Neural progenitor cell (in vitro differentiated cells): ENCODE measurements around the gene EMP2. TPM values are rescaled to one million over a fixed set of nuclear protein-coding genes. Genes with fewer than 3 reads are reported as not detected.

ENCODE experiments used
- DNase-seq: peaks from one replicate; pipeline ENCODE4 v3.0.0-alpha.2; 2016; ENCODE audit warnings: low spot score
- H2AFZ ChIP-seq: fragments of 200-600 bp; sonication (generic); replicated peaks from 2 replicates; pipeline ENCODE4 v1.6.1; 2016; ENCODE audit warnings: antibody characterized with exemption
- H3F3A ChIP-seq: fragments of 200-600 bp; sonication (generic); 2 replicates; pipeline ENCODE4 v1.6.1; 2016; ENCODE audit warnings: antibody characterized with exemption, low read depth
- H3K27ac ChIP-seq: fragments of 200-600 bp; sonication (generic); 2 replicates; pipeline ENCODE4 v1.5.1; 2016; ENCODE audit warnings: mild to moderate bottlenecking
- H3K27me3 ChIP-seq: fragments of 200-600 bp; sonication (generic); 2 replicates; pipeline ENCODE4 v1.6.1; 2016; ENCODE audit warnings: mild to moderate bottlenecking, moderate library complexity
- H3K36me3 ChIP-seq: fragments of 200-600 bp; sonication (generic); 2 replicates; pipeline ENCODE4 v1.5.1; 2016
- H3K4me1 ChIP-seq: fragments of 200-600 bp; sonication (generic); 2 replicates; pipeline ENCODE4 v1.6.1; 2016; ENCODE audit warnings: mixed run types
- H3K4me2 ChIP-seq: fragments of 200-600 bp; sonication (generic); 2 replicates; pipeline ENCODE4 v1.6.1; 2016
- H3K4me3 ChIP-seq: fragments of 200-600 bp; sonication (generic); 2 replicates; pipeline ENCODE4 v1.5.1; 2016
- H3K79me2 ChIP-seq: fragments of 200-600 bp; sonication (generic); 2 replicates; pipeline ENCODE4 v1.6.1; 2016; ENCODE audit warnings: low read depth
- H3K9ac ChIP-seq: fragments of 200-600 bp; sonication (generic); 2 replicates; pipeline ENCODE4 v1.6.1; 2016
- H3K9me3 ChIP-seq: fragments of 200-600 bp; sonication (generic); 2 replicates; pipeline ENCODE4 v1.5.1; 2016; ENCODE audit warnings: low read depth
- H4K20me1 ChIP-seq: fragments of 200-600 bp; sonication (generic); 2 replicates; pipeline ENCODE4 v1.6.1; 2016; ENCODE audit warnings: low read depth
- H3K27ac Mint-ChIP-seq: 3 replicates; pipeline ENCODE4 v1.8.0; 2021; ENCODE audit warnings: mixed read lengths
- H3K27me3 Mint-ChIP-seq: 2 replicates; pipeline ENCODE4 v1.8.0; 2022; ENCODE audit warnings: low read depth, mild to moderate bottlenecking, inconsistent platforms, moderate library complexity, mixed read lengths; ENCODE audit not compliant: insufficient read depth
- H3K36me3 Mint-ChIP-seq: 3 replicates; pipeline ENCODE4 v1.8.0; 2021; ENCODE audit warnings: mixed read lengths
- H3K4me1 Mint-ChIP-seq: 3 replicates; pipeline ENCODE4 v1.8.0; 2021; ENCODE audit warnings: mixed read lengths
- H3K4me3 Mint-ChIP-seq: 3 replicates; pipeline ENCODE4 v1.8.0; 2021; ENCODE audit warnings: mild to moderate bottlenecking, moderate library complexity, mixed read lengths
- H3K9me3 Mint-ChIP-seq: 3 replicates; pipeline ENCODE4 v1.8.0; 2020; ENCODE audit warnings: mixed read lengths
- CTCF ChIP-seq: fragments of 200-600 bp; sonication (generic); IDR thresholded peaks from 2 replicates; pipeline ENCODE4 v1.5.1; 2017; ENCODE audit warnings: antibody characterized with exemption, mild to moderate bottlenecking
- EZH2 ChIP-seq: fragments of 200-600 bp; sonication (generic); IDR thresholded peaks from 2 replicates; pipeline ENCODE4 v1.6.1; 2017; ENCODE audit warnings: antibody characterized with exemption, mild to moderate bottlenecking, moderate library complexity
- EZH2phosphoT487 ChIP-seq: fragments of 200-600 bp; sonication (generic); IDR thresholded peaks from 2 replicates; pipeline ENCODE4 v1.6.1; 2017; ENCODE audit warnings: antibody characterized with exemption
- total RNA-seq: library from RNA; depleted of rRNA; stranded (reverse); fragments of >200 nt; gene quantifications from 2 replicates; pipeline ENCODE4 v1.2.3, GENCODE V29; 2015; ENCODE audit warnings: low replicate concordance

The EMP2 gene
- total RNA-seq, 1 donor from 2014 or later: 15.8 TPM

GRCh38 chr16:10531582-10531981 is 48.8 kb downstream of the EMP2 start:
- Histone ChIP-seq H3K27me3 (no peaks in the 10 kb centered on the region), H3K9ac (no peak overlapping the region), H3K79me2 (no peaks in the 10 kb centered on the region), H4K20me1 (no peaks in the 10 kb centered on the region), H3K36me3 (no peaks in the 10 kb centered on the region), H3K27ac (no peak overlapping the region), H2AFZ (no peak overlapping the region), H3K9me3 (no peaks in the 10 kb centered on the region), H3K4me1 (no peaks in the 10 kb centered on the region), H3K4me3 (no peak overlapping the region), H3K4me2 (no peak overlapping the region), H3F3A (no peaks in the 10 kb centered on the region)
- Mint-ChIP-seq H3K4me3 (no peak overlapping the region), H3K36me3 (peaks cover 7% of the 10 kb centered on the region), H3K4me1 (no peaks in the 10 kb centered on the region), H3K27ac (no peak overlapping the region), H3K27me3 (peaks cover under 1% of the 10 kb centered on the region), H3K9me3 (no peaks in the 10 kb centered on the region)
- no peak for DNase-seq
- no peak for TF ChIP-seq EZH2phosphoT487
- TF ChIP-seq EZH2: no peak
- no peak for TF ChIP-seq CTCF

GRCh38 chr16:10530685-10531084 is 49.7 kb downstream of the EMP2 start:
- H3K4me1 ChIP-seq: no peaks in the 10 kb centered on the region
- H3K4me3 ChIP-seq: no peak overlapping the region
- no peaks in the 10 kb centered on the region for H3K9me3 ChIP-seq
- H3K4me2 ChIP-seq: no peak overlapping the region
- H3K27me3 ChIP-seq: no peaks in the 10 kb centered on the region
- H3K27ac ChIP-seq: no peak overlapping the region
- no peaks in the 10 kb centered on the region for H4K20me1 ChIP-seq
- Mint-ChIP-seq H3K4me1 (no peaks in the 10 kb centered on the region), H3K27ac (no peak overlapping the region), H3K4me3 (no peak overlapping the region), H3K27me3 (no peaks in the 10 kb centered on the region), H3K9me3 (no peaks in the 10 kb centered on the region), H3K36me3 (peaks cover 7% of the 10 kb centered on the region)
- TF ChIP-seq EZH2: no peak
- TF ChIP-seq CTCF: no peak
- TF ChIP-seq EZH2phosphoT487: no peak
- no peaks in the 10 kb centered on the region for H3K79me2 ChIP-seq
- no peaks in the 10 kb centered on the region for H3F3A ChIP-seq
- H3K9ac ChIP-seq: no peak overlapping the region
- H2AFZ ChIP-seq: no peak overlapping the region
- no peak for DNase-seq
- no peaks in the 10 kb centered on the region for H3K36me3 ChIP-seq

- no peaks in the 10 kb centered on the region for H3K36me3 ChIP-seq
- H3K27ac ChIP-seq: no peak overlapping the region
- Mint-ChIP-seq H3K27ac (no peak overlapping the region), H3K27me3 (no peaks in the 10 kb centered on the region), H3K9me3 (no peaks in the 10 kb centered on the region), H3K4me1 (no peaks in the 10 kb centered on the region), H3K36me3 (peaks cover 7% of the 10 kb centered on the region), H3K4me3 (no peak overlapping the region)
- no peak for DNase-seq
- no peaks in the 10 kb centered on the region for H4K20me1 ChIP-seq
- no peaks in the 10 kb centered on the region for H3K9me3 ChIP-seq
- TF ChIP-seq EZH2phosphoT487: no peak
- TF ChIP-seq CTCF: no peak
- TF ChIP-seq EZH2: no peak
- no peaks in the 10 kb centered on the region for H3F3A ChIP-seq
- H3K4me2 ChIP-seq: no peak overlapping the region
- H3K27me3 ChIP-seq: no peaks in the 10 kb centered on the region
- H3K9ac ChIP-seq: no peak overlapping the region
- no peaks in the 10 kb centered on the region for H3K79me2 ChIP-seq
- H3K4me1 ChIP-seq: no peaks in the 10 kb centered on the region
- no peak overlapping the region for H3K4me3 ChIP-seq
- no peak overlapping the region for H2AFZ ChIP-seq
Measured at GRCh38 chr16:10529895-10530669, 50.3 kb downstream of the EMP2 start.
